Activated CD8-positive, alpha-beta memory T cell treated with anti-CD3 and anti-CD28 coated beads, Interleukin-2, amount 50 U/mL, for 48 hours (primary cell): ENCODE data around the gene DVL2.

Experiments
- DNase-seq: peaks from one replicate; pipeline ENCODE4 v3.0.0-alpha.2; 2020

Gene DVL2

GRCh38 chr17:7234083-7234951 is at the start of gene DVL2:
Gene DVL2 (minus strand): TSS chr17:7234517. CDS start chr17:7234262, 255 bp downstream.
- peak; percentile 95 for DNase-seq

- no peak for DNase-seq
These were observed 49.3 kb upstream of the DVL2 start for GRCh38 chr17:7283471-7284216.

- no peak for DNase-seq
These were observed 48.5 kb upstream of the DVL2 start for GRCh38 chr17:7282752-7283321.

GRCh38 chr17:7281953-7282751 is 47.8 kb upstream of the DVL2 start:
- DNase-seq: peak; percentile 59

DNA sequence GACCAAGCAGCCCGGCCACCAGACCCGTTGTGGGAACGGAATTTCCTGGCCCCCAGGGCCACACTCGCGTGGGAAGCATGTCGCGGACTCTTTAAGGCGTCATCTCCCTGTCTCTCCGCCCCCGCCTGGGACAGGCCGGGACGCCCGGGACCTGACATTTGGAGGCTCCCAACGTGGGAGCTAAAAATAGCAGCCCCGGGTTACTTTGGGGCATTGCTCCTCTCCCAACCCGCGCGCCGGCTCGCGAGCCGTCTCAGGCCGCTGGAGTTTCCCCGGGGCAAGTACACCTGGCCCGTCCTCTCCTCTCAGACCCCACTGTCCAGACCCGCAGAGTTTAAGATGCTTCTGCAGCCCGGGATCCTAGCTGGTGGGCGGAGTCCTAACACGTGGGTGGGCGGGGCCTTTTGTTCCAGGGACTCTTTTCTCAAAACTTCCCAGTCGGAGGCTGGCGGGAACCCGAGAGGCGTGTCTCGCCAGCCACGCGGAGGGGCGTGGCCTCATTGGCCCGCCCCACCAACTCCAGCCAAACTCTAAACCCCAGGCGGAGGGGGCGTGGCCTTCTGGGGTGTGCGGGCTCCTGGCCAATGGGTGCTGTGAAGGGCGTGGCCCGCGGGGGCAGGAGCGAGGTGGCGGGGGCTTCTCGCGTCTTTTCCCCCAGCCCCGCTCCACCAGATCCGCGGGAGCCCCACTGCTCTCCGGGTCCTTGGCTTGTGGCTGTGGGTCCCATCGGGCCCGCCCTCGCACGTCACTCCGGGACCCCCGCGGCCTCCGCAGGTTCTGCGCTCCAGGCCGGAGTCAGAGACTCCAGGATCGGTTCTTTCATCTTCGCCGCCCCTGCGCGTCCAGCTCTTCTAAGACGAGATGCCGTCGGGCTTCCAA is 47.0 kb upstream of the DVL2 start, which contains the start of gene SLC2A4:
TSS of gene SLC2A4 (plus strand) at position 645 of the 879 bp plus-strand sequence. CDS start at position 862, 217 bp downstream.
- peak; percentile 96 for DNase-seq

DNA sequence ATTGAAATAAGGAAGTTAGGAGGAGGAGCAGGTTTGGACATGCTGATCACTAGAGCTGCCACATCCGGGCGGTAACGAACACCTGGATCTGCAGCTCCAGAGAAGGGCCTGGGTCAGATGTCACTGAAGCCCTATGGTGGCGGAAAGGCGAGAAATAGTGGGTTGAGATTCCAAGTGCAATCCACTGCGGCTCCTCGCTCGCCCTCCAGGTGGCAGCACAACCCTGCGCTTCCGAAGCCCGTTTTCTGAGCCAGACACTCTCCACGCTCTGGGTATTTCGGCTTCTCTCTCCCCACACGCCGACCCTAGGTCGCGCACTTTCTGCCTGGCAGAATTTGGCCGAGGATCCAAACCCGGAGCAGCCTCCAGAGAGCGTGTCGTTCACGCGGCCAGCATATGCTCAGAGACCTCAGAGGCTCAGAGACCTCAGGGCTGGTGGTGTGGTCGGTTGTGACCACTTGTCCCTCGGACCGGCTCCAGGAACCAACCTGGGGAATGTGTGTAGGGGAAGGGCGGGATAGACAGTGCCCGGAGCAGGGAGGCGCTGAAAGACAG is 46.3 kb upstream of the DVL2 start:
- peak; percentile 93 for DNase-seq

- no peak for DNase-seq
These were observed 45.1 kb upstream of the DVL2 start for GRCh38 chr17:7279448-7279847.

DNA sequence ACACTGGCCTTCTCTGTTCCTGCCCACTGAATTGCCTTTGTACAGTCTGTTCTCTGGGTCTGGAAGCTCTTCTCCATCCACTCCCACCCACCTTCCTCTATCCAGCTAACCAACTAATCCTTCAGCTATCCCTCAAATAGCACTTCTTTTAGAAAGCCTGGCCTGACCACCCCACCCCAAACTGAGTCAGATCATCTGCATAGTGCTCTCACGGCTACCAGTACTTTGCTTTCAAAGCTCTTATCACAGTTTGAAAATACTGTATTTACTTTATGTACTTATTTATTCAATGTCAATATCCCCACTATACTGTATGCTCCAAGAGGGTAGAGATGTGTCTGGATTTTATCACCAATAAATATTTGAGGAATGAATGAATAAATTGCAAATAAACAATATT is 32.5 kb upstream of the DVL2 start:
- no peak for DNase-seq

DNA sequence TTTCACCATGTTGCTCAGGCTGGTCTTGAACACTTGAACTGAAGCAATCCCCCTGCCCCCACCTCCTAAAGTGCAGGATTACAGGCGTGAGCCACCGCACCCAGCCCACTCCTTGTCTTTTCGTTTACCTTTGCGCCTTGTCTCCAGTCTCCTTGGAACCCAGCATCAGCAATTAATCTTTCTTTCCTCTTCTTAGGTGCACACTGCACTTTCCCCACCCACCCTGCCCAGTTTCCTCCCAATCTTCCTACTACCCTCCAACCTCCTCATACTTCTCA is 29.4 kb upstream of the DVL2 start:
- no peak for DNase-seq

- no peak for DNase-seq
These were observed 28.9 kb upstream of the DVL2 start for GRCh38 chr17:7262935-7263800.

GRCh38 chr17:7262192-7262934 is 28.0 kb upstream of the DVL2 start, which contains the start of gene CLDN7:
Gene CLDN7 (minus strand): TSS chr17:7262478. CDS start chr17:7262043, 435 bp downstream.
- DNase-seq: no peak

DNA sequence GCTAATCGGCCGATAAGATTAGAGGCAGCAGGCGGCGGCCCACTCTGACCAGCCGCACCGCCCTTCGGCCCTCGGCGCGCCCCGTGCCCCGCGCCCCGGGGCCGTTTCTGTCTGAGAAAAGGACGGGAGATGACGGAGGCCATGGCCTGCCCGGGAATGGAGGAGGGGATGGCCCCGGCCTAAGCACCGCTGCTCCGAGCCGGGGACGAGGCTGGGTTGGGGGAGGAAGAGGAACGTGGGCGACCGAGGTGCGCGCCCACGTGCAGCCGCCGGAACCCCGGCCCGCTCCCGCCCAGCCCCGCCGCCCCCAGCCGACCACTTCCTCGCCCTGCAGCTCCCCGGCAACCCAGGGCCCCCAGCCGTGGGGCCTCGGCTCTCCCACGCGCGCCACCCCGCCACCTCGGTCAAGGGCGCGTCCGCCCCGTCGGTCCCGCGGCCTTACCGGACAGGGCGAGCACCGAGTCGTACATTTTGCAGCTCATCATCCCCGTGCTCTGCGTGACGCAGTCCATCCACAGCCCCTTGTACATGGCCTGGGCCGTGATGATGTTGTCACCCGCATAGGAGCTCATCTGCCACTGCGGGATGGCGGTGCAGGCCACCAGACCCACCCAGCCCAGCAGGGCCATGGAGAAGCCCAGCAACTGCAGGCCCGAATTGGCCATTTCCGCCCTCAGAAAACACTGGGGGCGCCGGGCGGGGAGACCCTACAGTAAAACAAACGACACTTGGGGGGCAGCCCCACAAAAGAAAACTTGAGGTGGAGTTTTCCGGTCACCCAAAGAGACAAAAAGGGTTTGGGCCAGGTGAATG is 27.3 kb upstream of the DVL2 start:
- peak; percentile 68 for DNase-seq

- DNase-seq: peak; percentile 72
These were observed 26.5 kb upstream of the DVL2 start for GRCh38 chr17:7260651-7261378.

DNA sequence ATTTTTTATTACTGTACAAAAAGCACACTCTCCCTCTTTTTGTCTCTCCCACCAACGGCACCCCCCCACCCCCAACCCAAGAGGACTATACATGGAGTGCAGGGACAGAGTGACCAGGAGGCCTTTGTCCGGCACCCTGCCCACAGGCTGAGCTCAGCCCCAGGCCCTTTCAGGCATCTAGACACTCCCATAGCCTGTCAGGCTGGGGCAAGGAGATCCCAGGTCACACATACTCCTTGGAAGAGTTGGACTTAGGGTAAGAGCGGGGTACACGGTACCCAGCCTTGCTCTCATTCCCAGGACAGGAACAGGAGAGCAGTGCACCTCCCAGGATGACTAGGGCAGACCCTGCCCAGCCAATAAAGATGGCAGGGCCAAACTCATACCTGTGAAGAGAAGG is 25.8 kb upstream of the DVL2 start:
- DNase-seq: no peak

GRCh38 chr17:7259555-7259889 is 25.2 kb upstream of the DVL2 start:
- no peak for DNase-seq

DNA sequence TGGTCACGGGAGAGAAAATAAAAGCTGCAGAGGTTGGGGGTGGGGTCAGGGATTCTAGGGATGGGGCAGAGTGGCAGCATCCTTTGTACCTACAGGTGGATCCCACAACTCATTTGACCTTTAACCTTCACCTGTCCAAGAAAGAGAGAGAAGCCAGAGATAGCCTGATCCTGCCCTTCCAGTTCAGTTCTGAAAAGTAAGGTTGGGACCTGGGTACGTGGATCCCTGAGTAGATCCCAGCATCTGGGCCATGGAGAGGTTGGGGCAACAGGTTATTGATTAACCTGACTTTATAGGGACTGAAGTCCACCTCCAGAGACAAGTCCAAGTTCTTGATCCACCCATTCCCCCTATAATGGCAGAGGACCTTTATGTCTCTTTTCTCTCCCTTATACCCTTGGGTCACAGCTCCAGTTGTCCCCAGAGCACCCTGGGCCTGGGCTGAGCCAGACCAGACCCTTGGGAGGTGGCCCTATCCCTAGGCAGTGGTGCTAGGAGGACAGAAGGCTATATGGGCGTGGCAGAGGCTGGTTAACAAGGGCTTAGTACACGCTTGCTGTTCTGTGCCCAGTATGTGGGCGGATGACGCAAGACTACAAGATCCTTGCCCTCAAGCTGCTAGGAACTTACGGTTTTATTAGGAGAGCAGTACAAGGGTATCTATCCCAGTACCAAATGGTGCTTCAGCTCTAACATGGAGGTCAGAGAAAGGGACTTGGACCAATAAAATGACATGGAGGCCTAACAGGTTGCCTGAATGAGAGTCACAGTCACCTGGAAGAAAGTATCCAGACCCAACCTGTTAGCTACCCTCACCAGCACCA is 24.6 kb upstream of the DVL2 start:
- no peak for DNase-seq

- DNase-seq: no peak
These were observed 22.6 kb upstream of the DVL2 start for GRCh38 chr17:7256766-7257456.
